GM12875 (cell line): ENCODE measurements around the gene DAGLA.

Source experiments
- H3K4me3 ChIP-seq: one replicate; pipeline ENCODE4 v1.5.1; 2011; ENCODE audit warnings: low read depth, low read length, control low read depth
- TF ChIP-seq, protein P1 (sequence below): IDR thresholded peaks from 2 replicates; pipeline ENCODE4 v1.5.1; 2011; ENCODE audit warnings: low read depth, mild to moderate bottlenecking, control low read depth, inconsistent platforms, low read length, moderate library complexity, borderline replicate concordance; ENCODE audit not compliant: insufficient read depth

DAGLA gene

DNA sequence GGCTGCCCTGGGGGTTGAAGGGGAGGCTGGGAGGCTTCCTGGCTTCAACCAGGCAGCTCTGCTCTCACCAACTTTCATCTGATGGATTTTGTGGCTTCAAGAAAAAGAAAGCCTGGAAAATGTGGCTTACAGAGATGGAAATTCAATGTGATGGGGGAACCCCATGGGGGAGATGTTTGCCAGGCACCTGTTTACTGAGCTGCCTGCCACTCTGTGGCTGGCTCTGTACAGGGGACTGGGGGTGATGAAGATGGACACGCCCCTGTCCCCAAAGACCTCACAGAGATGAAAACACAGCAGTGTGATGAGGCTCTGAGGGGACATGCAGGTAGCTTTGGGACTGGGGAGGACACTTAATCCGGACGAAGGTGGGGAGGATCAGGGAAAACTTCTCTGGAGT, 102.1 kb downstream of the DAGLA start:
- TF ChIP-seq, protein P1, sequence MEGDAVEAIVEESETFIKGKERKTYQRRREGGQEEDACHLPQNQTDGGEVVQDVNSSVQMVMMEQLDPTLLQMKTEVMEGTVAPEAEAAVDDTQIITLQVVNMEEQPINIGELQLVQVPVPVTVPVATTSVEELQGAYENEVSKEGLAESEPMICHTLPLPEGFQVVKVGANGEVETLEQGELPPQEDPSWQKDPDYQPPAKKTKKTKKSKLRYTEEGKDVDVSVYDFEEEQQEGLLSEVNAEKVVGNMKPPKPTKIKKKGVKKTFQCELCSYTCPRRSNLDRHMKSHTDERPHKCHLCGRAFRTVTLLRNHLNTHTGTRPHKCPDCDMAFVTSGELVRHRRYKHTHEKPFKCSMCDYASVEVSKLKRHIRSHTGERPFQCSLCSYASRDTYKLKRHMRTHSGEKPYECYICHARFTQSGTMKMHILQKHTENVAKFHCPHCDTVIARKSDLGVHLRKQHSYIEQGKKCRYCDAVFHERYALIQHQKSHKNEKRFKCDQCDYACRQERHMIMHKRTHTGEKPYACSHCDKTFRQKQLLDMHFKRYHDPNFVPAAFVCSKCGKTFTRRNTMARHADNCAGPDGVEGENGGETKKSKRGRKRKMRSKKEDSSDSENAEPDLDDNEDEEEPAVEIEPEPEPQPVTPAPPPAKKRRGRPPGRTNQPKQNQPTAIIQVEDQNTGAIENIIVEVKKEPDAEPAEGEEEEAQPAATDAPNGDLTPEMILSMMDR = no peak
- H3K4me3 ChIP-seq = no peak overlapping the region

DNA sequence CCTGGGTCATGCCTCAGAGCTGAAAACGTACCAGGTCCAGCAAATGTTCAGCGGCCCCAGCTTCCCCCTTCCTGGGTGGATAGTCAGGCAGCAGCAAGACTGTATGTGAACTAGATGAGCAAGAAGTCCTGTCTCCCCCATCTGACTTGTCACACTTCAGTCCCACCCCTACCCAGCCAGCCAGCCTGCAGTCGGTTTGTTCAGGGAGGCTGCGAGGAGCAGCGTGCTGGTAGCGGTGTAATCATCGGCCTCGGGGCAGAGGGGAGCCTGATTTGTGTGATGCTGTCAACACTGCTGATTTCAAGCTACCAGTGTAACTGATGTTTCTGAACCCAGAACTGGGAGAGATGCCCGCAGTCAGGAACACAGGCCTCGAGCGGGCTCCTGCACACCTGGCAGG, 102.7 kb downstream of the DAGLA start:
- TF ChIP-seq, protein P1 = no peak
- H3K4me3 ChIP-seq = no peak overlapping the region

DNA sequence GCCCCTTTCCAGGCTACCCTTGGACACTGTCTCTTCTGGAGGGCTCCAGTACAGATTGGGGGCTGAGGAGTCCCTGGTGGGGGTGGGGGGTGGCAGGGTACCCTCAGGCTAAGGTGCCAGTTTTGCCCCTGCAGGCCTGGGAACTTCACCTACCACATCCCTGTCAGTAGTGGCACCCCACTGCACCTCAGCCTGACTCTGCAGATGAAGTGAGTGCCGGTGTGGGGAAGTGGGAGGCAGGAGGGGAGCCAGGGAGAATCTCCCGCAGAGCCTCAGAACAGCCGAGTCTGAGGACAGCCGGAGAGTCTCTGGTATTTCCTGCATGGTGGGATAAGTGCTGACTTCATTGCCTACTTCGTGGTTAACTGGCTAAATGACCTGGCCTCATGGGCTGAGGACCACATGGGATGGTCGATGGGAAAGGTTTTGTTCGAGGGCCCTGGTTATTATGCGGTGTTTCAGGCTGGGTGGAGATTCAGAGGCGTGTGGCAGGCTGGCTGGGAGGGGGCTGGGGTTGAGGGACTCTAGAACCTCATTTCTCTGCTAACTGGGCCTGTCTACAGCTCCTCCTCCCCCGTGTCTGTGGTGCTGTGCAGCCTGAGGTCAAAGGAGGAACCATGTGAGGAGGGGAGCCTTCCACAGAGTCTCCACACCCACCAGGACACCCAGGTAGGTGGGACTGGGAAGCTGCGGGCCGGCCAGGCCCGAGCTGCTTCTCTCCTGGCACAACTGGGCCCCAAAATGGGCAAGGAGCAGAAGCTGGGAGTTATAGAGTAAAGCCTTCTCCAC, 103.7 kb downstream of the DAGLA start:
- H3K4me3 ChIP-seq = no peak overlapping the region
- TF ChIP-seq, protein P1 = no peak

DNA sequence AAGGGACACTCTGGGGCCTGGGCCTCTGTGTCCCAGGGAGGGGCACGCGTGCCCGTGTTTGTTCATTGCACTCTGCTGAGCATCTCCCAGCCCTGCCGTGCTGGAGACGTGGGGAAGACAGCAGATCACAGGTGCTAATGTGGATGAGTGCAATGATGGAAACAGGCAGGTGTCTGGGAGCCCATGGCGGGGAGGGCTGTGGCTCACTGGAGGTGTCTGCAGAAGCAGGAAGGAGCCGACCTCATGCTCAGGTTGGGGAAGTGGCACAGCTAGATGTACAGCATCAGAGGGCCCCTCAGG, 104.3 kb downstream of the DAGLA start:
- H3K4me3 ChIP-seq = no peak overlapping the region
- TF ChIP-seq, protein P1 = no peak

DNA sequence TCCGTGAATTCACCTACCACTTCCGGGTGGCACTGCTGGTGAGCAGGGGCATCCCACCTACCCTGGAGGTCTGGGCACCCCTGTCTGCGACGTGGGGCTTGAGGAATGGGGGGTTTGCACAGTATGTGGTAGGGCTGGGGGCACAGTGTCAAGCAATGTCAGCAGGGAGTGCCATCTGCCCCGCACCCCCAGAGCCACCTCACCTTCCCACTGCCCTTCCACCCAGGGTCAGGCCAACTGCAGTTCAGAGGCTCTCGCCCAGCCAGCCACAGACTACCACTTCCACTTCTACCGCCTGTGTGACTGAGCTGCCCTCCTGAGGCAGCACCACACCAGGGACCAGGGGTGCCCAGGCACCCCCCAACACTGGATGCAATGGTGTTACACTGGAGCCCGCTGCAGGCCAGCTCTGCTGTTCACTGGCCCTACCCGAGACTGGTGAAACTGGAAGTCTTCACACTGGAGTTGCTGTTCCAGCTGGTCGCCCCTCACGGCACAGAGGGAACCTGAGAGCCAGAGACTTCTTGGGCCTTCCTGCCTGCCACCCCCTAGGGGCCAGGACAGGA, 105.7 kb downstream of the DAGLA start:
- TF ChIP-seq, protein P1 = 0 out of 2 replicates have a peak, but pooled peaks have one; percentile 12
- H3K4me3 ChIP-seq = no peak overlapping the region

DNA sequence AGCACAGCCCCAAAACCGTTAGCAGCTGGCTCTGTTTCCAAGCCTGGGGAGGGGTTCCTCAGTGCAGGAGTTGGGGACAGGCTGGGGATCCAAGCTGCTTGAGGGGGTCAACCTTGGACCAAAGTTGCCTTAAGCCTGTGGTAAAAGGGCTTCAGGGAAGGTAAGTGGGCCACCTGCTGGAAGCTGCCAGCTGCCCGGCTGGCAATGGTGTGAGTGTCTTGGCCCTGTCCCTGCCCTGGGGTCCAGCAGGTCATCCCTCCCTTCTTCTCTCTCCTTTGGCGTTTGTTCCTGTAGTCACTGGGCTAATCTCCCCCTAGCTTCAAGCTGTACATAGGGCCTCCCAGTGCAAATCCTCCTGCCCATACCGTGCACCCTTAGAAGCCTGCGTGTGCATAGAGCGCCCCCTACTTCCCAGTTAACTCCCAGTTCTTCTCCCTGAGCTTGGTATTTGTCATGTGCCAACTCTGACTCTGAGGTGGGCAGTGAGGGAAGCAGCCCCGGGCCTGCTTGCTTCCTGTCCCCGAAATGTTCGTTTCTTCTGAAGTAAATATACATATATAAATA, 107.8 kb downstream of the DAGLA start:
- H3K4me3 ChIP-seq = no peak overlapping the region
- TF ChIP-seq, protein P1 = peak; percentile 24; the same call in 1 of the 2 replicates
